GM18520 (cell line): ENCODE results near the gene TLR9.

Experiments used
- ATAC-seq: cut with Tn5 transposase; IDR thresholded peaks from one replicate; pipeline ENCODE4 v1.9.1; 2021; ENCODE audit not compliant: unreplicated experiment

TLR9 gene

DNA sequence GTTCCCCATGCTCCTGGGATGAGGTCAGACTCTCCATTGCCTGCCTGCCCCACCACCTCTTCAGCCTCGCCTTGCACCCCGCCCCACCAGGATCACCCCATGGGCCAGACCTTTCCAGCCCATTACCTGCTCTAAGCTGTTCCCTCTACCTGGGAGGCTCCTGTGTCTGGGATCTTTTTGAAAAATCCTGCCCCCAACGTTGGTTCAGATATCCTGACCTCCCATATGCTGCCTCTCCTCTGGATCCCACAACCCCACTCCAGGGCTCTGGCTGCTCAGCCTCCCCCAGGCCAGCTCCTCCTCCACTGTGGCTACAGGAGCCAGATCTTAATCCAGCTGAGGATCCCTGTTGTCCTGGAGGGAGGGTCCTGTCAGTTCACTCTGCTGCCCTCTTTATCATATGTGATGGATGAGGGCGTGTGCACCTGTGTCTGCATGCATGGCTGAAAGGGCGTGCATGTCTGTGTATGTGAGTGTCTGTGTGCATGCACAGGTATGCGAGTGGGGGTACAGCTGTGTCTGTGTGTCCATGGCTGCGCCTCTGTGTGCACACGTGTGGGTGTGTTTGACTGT lies 49.2 kb downstream of the TLR9 start:
- no peak for ATAC-seq

DNA sequence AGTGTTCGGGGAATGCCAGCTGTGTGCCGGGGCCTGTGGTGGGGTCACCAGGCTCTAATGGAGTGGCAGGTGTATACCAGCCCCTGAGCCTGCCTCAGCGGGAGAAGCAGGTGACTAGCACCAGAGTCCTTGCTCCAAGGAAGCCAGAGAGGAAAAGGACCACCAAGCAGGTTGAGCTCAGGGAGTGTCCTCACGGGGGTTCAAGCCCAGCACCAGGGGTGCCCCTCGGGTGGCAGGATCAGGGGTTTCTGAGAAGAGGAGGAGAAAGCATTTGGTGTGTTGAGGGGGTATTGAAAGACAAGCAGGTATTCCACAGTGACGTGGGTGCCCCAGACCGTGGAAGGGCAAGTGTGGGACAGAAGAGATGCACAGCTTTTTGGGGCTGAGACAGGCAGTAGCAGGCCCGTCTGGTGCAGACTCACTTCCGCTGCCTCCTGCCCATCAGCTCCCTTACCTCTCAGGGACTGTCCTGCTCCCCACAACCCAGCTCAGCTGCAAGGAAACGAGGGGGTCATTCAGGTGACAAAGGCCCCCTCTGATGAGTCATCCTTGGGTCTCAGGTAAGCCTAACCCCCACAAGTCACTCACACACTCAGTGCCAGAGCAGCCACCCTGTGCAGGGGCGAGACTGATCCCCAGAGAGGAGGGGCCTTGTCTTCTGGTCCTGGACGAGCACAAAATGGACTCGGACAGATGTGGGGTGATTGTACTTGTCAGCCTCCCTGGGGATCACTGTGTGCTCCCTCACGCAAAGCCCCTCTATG lies 49.8 kb downstream of the TLR9 start:
- ATAC-seq = no peak

DNA sequence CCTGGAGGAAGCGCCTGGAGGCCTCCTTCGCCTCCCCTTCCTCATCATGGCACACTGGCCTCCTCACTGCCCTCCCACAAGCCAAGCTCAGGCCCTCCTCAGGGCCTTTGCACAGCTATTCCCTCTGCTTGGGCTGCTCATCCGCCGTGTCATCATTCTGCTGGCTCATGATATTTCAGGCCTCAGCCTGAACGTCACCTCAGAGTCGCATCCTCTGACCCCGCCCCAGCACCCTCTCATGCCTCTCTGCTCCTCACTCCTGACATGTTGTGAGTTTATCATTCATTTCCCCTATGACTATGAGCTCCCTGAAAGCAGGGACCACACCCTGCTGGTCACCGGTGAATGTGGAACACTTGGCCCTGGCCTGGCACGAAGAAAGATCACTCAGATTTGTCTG lies 50.5 kb downstream of the TLR9 start:
- ATAC-seq = no peak

DNA sequence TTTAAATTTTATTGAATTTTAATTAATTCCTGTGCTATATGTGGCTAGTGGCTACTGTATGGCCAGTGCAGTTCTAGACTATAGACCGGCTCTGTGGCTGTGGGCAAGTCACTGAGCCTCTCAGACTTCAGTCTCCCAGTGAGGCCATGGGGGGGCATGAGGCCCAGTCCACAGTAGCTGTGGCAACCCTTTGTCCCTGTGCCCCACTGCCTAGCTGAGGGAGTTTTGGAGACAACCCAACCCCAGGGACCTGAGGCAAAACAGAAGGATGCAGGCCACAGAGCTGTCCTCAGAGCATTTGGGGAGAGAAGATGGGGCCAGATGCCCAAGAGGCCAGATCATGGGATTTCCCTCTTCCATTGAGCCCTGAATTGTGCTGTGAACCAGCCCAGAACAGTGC lies 52.3 kb downstream of the TLR9 start:
- ATAC-seq = no peak

DNA sequence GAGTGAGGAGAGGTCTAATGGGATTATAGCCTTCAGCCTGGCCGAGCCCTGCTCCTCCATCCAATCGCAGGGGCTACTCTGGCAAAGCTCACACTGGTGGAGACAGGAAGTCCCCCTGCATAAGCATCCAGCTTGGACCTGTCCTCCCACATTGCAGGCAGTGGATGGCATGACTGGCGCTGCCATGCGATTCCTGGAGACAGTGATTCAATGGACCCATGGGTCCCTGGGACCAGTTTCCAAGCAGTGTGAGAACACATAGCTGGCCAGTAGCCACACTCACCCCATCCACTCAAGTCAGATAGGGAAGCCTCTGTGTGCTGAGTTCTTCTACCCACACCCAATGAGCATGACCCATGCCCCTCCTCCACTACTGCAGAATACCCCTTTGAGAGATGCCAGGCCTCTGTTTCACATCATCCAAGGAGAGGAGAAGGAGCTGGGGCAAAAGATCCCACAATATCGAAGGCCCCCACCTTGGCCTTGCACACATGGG lies 53.1 kb downstream of the TLR9 start:
- no peak for ATAC-seq

- ATAC-seq = no peak
Measured at GRCh38 chr3:52171514-52172261, 53.8 kb downstream of the TLR9 start.
